Gastroesophageal sphincter (tissue), 4 donors: ENCODE results near the gene RAB3C. TPM values are rescaled to one million over a fixed set of nuclear protein-coding genes. Genes with fewer than 3 reads are reported as not detected.

Experiments
- ATAC-seq: fragments of 150-250 bp; one replicate; pipeline ENCODE4 v1.9.1; 2016; ENCODE audit warnings: mild to moderate bottlenecking, moderate library complexity
- H3K27ac ChIP-seq, 4 donors: fragments of 200-600 bp; sonication (generic) in 3 of 4; 1 replicate in 3 of 4; 2 replicates in 1 of 4; pipeline ENCODE4 v1.5.1; 2016 to 2019
- H3K27me3 ChIP-seq: fragments of 200-600 bp; sonication (generic); one replicate; pipeline ENCODE4 v1.5.1; 2019
- H3K36me3 ChIP-seq, 2 donors: fragments of 200-600 bp; sonication (generic); one replicate each; pipeline ENCODE4 v1.5.1; 2019; ENCODE audit warnings: control low read depth in 1 of 2
- H3K4me1 ChIP-seq, 3 donors: fragments of 200-600 bp; sonication (generic); 1 replicate in 2 of 3; 2 replicates in 1 of 3; pipeline ENCODE4 v1.5.1; 2016 to 2019; ENCODE audit warnings: control low read depth in 2 of 3
- H3K4me3 ChIP-seq, 2 donors: fragments of 200-600 bp; sonication (generic); one replicate each; pipeline ENCODE4 v1.5.1; 2019; ENCODE audit warnings: mild to moderate bottlenecking in 1 of 2, moderate library complexity in 1 of 2
- H3K9me3 ChIP-seq, 3 donors: fragments of 200-600 bp; sonication (generic); one replicate each; pipeline ENCODE4 v1.5.1; 2017 to 2019; ENCODE audit warnings: control low read depth in 2 of 3
- CTCF ChIP-seq, 4 experiments: fragments of 200-600 bp in 2 of 4; fragments of 450-650 bp in 2 of 4; sonication (generic) in 1 of 4; IDR thresholded peaks; one replicate each; pipeline ENCODE4 v1.5.1; 2017 to 2019; ENCODE audit warnings: antibody characterized with exemption in 4 of 4, mild to moderate bottlenecking in 2 of 4, moderate library complexity in 2 of 4
- EP300 ChIP-seq: sonication (generic); formaldehyde crosslinking; IDR thresholded peaks from one replicate; pipeline ENCODE4 v1.6.1; 2017; ENCODE audit warnings: antibody characterized with exemption, mild to moderate bottlenecking
- POLR2A ChIP-seq, 2 donors: fragments of 450-650 bp; IDR thresholded peaks; one replicate each; pipeline ENCODE4 v1.6.1; 2017; ENCODE audit warnings: antibody characterized with exemption in 2 of 2, mild to moderate bottlenecking in 2 of 2, moderate library complexity in 1 of 2
- POLR2AphosphoS5 ChIP-seq: sonication (generic); formaldehyde crosslinking; IDR thresholded peaks from one replicate; pipeline ENCODE4 v1.6.1; 2017; ENCODE audit warnings: antibody characterized with exemption
- WGBS, 2 donors: methylation state at CpG; one replicate each; pipeline ENCODE4 v1.1.5; 2018; ENCODE audit warnings: low coverage in 1 of 2; 5-methylcytosine and 5-hydroxymethylcytosine counted together
- total RNA-seq, 4 donors: library from RNA; depleted of rRNA; stranded (reverse); fragments of >200 nt; gene quantifications; one replicate each; pipeline ENCODE4 v1.1.0, GENCODE V29; 2016

The RAB3C gene
- total RNA-seq, 4 donors from 2014 or later: 0.16 to 3.5 (median 2.1) TPM

DNA sequence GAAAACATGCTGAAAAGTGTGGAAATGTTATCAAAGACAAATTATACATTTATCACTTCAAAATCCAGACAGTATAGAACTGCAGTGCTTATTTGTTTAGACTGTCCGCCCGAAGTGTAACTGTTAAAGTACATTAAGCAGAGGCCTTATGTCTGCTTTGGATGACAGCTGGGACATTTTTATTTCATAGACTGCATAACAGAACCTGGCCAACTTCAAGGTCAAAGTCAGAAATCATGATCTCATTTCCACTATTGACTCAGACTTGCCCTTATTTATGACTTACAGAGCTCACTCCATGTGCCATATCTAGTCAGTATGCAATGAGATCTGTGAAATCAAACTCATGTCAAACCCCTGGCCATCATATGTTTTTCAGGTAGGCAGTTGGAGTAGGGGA is 87.7 kb downstream of the RAB3C start:
- H3K4me1 ChIP-seq: no peaks in the 10 kb centered on the region
- peaks cover 0 to 9% (median 0%) of the 10 kb centered on the region in 3 donors for H3K9me3 ChIP-seq
- WGBS, 2 donors: 20 to 23% methylated on average over 2 of the region's 2 CpGs
- H3K27ac ChIP-seq: no peak overlapping the region
- H3K4me3 ChIP-seq: no peak overlapping the region
- no peak for ATAC-seq
- no peaks in the 10 kb centered on the region for H3K36me3 ChIP-seq
- TF ChIP-seq POLR2AphosphoS5: no peak
- no peaks in the 10 kb centered on the region for H3K27me3 ChIP-seq

DNA sequence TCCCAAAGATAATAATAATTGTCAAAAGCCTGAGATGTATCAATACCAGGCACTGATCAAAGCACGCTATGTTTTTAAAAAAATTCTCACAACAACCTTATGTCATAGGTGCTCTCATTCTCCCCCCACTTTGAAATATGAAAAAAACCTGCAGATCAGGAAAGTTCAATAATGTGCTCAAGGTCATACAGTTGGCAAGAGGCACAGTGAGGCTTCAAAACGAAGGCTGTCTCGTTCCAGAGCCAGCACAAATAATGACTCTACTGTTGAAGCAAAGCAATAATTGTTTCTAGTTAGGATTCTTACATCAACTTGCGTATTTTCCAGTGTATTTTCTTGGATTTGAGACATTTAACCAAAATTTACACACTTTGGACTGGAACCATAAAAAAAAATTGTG is 88.3 kb downstream of the RAB3C start:
- H3K27me3 ChIP-seq: no peaks in the 10 kb centered on the region
- H3K27ac ChIP-seq: no peak overlapping the region
- H3K4me1 ChIP-seq: no peaks in the 10 kb centered on the region
- WGBS, 2 donors: 43 to 50% methylated on average over 4 of the region's 4 CpGs
- H3K9me3 ChIP-seq: peaks cover 0 to 9% (median 0%) of the 10 kb centered on the region in 3 donors
- no peaks in the 10 kb centered on the region for H3K36me3 ChIP-seq
- ATAC-seq: no peak
- TF ChIP-seq POLR2A (IDR thresholded peaks at IDR 0.05) (no peak), CTCF (IDR thresholded peaks at IDR 0.05) (no peak), POLR2AphosphoS5 (no peak), EP300 (no peak)
- H3K4me3 ChIP-seq: no peak overlapping the region

GRCh38 chr5:58672521-58672920 is 89.6 kb downstream of the RAB3C start:
- Histone ChIP-seq H3K9me3 (peaks cover 0 to 9% (median 0%) of the 10 kb centered on the region in 3 donors), H3K4me1 (no peaks in the 10 kb centered on the region), H3K27ac (no peak overlapping the region), H3K4me3 (no peak overlapping the region), H3K27me3 (no peaks in the 10 kb centered on the region), H3K36me3 (no peaks in the 10 kb centered on the region)
- TF ChIP-seq CTCF (IDR thresholded peaks at IDR 0.05) (no peak), POLR2AphosphoS5 (no peak), POLR2A (IDR thresholded peaks at IDR 0.05) (no peak), EP300 (no peak)
- 88 to 89% methylated on average over 2 of the region's 2 CpGs for WGBS, 2 donors
- no peak for ATAC-seq

GRCh38 chr5:58674070-58674469 is 91.2 kb downstream of the RAB3C start:
- WGBS, 2 donors: 62 to 77% methylated on average over 2 of the region's 2 CpGs
- H3K4me1 ChIP-seq: no peaks in the 10 kb centered on the region
- TF ChIP-seq EP300 (no peak), POLR2A (IDR thresholded peaks at IDR 0.05) (no peak), CTCF (IDR thresholded peaks at IDR 0.05) (no peak), POLR2AphosphoS5 (no peak)
- no peak for ATAC-seq
- H3K36me3 ChIP-seq: no peaks in the 10 kb centered on the region
- no peak overlapping the region for H3K4me3 ChIP-seq
- no peaks in the 10 kb centered on the region for H3K27me3 ChIP-seq
- no peak overlapping the region for H3K27ac ChIP-seq
- H3K9me3 ChIP-seq: peaks cover 0 to 2% (median 0%) of the 10 kb centered on the region in 3 donors

GRCh38 chr5:58674711-58675110 is 91.8 kb downstream of the RAB3C start:
- WGBS, 2 donors: 66 to 69% methylated on average over 2 of the region's 2 CpGs
- Histone ChIP-seq H3K4me1 (no peaks in the 10 kb centered on the region), H3K36me3 (no peaks in the 10 kb centered on the region), H3K4me3 (no peak overlapping the region), H3K27ac (no peak overlapping the region), H3K27me3 (no peaks in the 10 kb centered on the region), H3K9me3 (no peaks in the 10 kb centered on the region)
- no peak for ATAC-seq
- TF ChIP-seq POLR2AphosphoS5 (no peak), EP300 (no peak), CTCF (IDR thresholded peaks at IDR 0.05) (no peak), POLR2A (IDR thresholded peaks at IDR 0.05) (no peak)
